HepG2 (cell line): Measurements from ENCODE around the gene HNRNPA1. TPM values are rescaled to one million over a fixed set of nuclear protein-coding genes. Genes with fewer than 3 reads are reported as not detected.

ENCODE experiments used
- ELF4 ChIP-seq: sonication (generic); formaldehyde crosslinking; IDR thresholded peaks from 2 replicates; pipeline ENCODE4 v1.5.0; 2020; ENCODE audit warnings: missing genetic modification reagents, mild to moderate bottlenecking, moderate library complexity, borderline replicate concordance
- FOXO1 ChIP-seq: sonication (generic); formaldehyde crosslinking; IDR thresholded peaks from 2 replicates; pipeline ENCODE4 v1.4.0; 2020; ENCODE audit warnings: missing genetic modification reagents
- GATA4 ChIP-seq: sonication (generic); IDR thresholded peaks from 2 replicates; pipeline ENCODE4 v1.6.1; 2016; ENCODE audit warnings: antibody characterized with exemption, low read depth, borderline replicate concordance
- GTF3A ChIP-seq: sonication (generic); formaldehyde crosslinking; conservative IDR thresholded peaks from 2 replicates; pipeline ENCODE4 v1.4.0; 2020; ENCODE audit warnings: mild to moderate bottlenecking, missing genetic modification reagents
- HNF4G ChIP-seq, 2 experiments: sonication (generic) in 1 of 2; formaldehyde crosslinking in 1 of 2; IDR thresholded peaks; 2 replicates each; pipeline versions ENCODE4 v1.4.0 to v1.6.1; 2011 to 2020; ENCODE audit warnings: borderline replicate concordance in 2 of 2, low read depth in 2 of 2, mild to moderate bottlenecking in 2 of 2, low read length in 1 of 2, missing genetic modification reagents in 1 of 2, moderate library complexity in 1 of 2
- HNRNPH1 ChIP-seq: fragments of 200-400 bp; formaldehyde crosslinking; optimal IDR thresholded peaks from 2 replicates; pipeline ENCODE3; 2017; ENCODE audit warnings: mild to moderate bottlenecking, low read depth, low read length
- HNRNPLL ChIP-seq: fragments of 200-400 bp; formaldehyde crosslinking; IDR thresholded peaks from 2 replicates; pipeline ENCODE4 v1.6.1; 2017; ENCODE audit warnings: mild to moderate bottlenecking, low read depth, low read length; ENCODE audit not compliant: poor library complexity, severe bottlenecking
- KDM2A ChIP-seq: sonication (generic); formaldehyde crosslinking; IDR thresholded peaks from 2 replicates; pipeline ENCODE4 v1.4.0; 2020; ENCODE audit warnings: low read depth, missing genetic modification reagents, borderline replicate concordance
- KLF6 ChIP-seq: IDR thresholded peaks from 2 replicates; pipeline ENCODE4 v1.8.0; 2016; ENCODE audit warnings: missing biosample characterization, missing genetic modification reagents
- MLLT10 ChIP-seq: sonication (generic); formaldehyde crosslinking; IDR thresholded peaks from 2 replicates; pipeline ENCODE4 v1.4.0; 2020; ENCODE audit warnings: missing genetic modification reagents
- SIN3B ChIP-seq: fragments of 150-350 bp; IDR thresholded peaks from 2 replicates; pipeline ENCODE4 v1.6.1; 2014; ENCODE audit warnings: low read length
- SP5 ChIP-seq: IDR thresholded peaks from 2 replicates; pipeline ENCODE4 v1.6.1; 2016; ENCODE audit warnings: low read depth, borderline replicate concordance
- SRSF4 ChIP-seq: fragments of 200-400 bp; formaldehyde crosslinking; IDR thresholded peaks from one replicate; pipeline ENCODE4 v1.6.1; 2018; ENCODE audit warnings: mild to moderate bottlenecking, low read depth, low read length, moderate library complexity; ENCODE audit not compliant: poor library complexity, severe bottlenecking
- ZBTB21 ChIP-seq: sonication (generic); formaldehyde crosslinking; IDR thresholded peaks from 2 replicates; pipeline ENCODE4 v1.4.0; 2020; ENCODE audit warnings: missing genetic modification reagents
- ZFP62 ChIP-seq: sonication (generic); formaldehyde crosslinking; IDR thresholded peaks from 2 replicates; pipeline ENCODE4 v1.4.0; 2020; ENCODE audit warnings: missing genetic modification reagents
- ZNF10 ChIP-seq: sonication (generic); formaldehyde crosslinking; IDR thresholded peaks from 2 replicates; pipeline ENCODE4 v1.4.0; 2020; ENCODE audit warnings: mild to moderate bottlenecking, low read depth, missing genetic modification reagents, borderline replicate concordance
- ZNF136 ChIP-seq: sonication (generic); formaldehyde crosslinking; IDR thresholded peaks from 2 replicates; pipeline ENCODE4 v1.8.1; 2022; ENCODE audit warnings: low read depth, mild to moderate bottlenecking, moderate library complexity, missing genetic modification reagents
- ZNF235 ChIP-seq: sonication (generic); formaldehyde crosslinking; IDR thresholded peaks from 2 replicates; pipeline ENCODE4 v1.8.1; 2023; ENCODE audit warnings: mild to moderate bottlenecking, missing genetic modification reagents, borderline replicate concordance
- ZNF256 ChIP-seq: sonication (generic); formaldehyde crosslinking; conservative IDR thresholded peaks from 2 replicates; pipeline ENCODE4 v1.4.0; 2020; ENCODE audit warnings: missing genetic modification reagents
- ZNF335 ChIP-seq: sonication (generic); formaldehyde crosslinking; IDR thresholded peaks from 2 replicates; pipeline ENCODE4 v1.4.0; 2020; ENCODE audit warnings: missing genetic modification reagents
- ZNF383 ChIP-seq: sonication (generic); formaldehyde crosslinking; IDR thresholded peaks from 2 replicates; pipeline ENCODE4 v1.4.0; 2020; ENCODE audit warnings: missing genetic modification reagents, mild to moderate bottlenecking, borderline replicate concordance
- ZNF468 ChIP-seq: sonication (generic); formaldehyde crosslinking; IDR thresholded peaks from 2 replicates; pipeline ENCODE4 v1.8.0; 2022; ENCODE audit warnings: mild to moderate bottlenecking, moderate library complexity, missing genetic modification reagents
- ZNF564 ChIP-seq: sonication (generic); formaldehyde crosslinking; IDR thresholded peaks from 2 replicates; pipeline ENCODE4 v1.8.1; 2023; ENCODE audit warnings: mild to moderate bottlenecking, missing genetic modification reagents
- polyA plus RNA-seq, 8 experiments: library from polyadenylated mRNA; depleted of rRNA in 3 of 8; stranded (reverse) in 7 of 8; unstranded in 1 of 8; fragments of >200 nt; fragmentation: Illumina TruSeq in 4 of 8; extraction: Trizol in 4 of 8; gene quantifications; 2 replicates each; pipeline versions ENCODE4 v1.2.1 to v1.2.3, GENCODE V29; 2011 to 2016; ENCODE audit warnings: low read depth in 4 of 8, missing spikeins in 1 of 8, mixed read lengths in 1 of 8; ENCODE audit not compliant: insufficient read depth in 1 of 8
- total RNA-seq, 5 experiments: library from RNA; depleted of rRNA; stranded (reverse); fragments of >200 nt; fragmentation: Illumina TruSeq; extraction: Trizol; gene quantifications; 2 replicates each; pipeline ENCODE4 v1.2.3, GENCODE V29; 2016; ENCODE audit warnings: low read depth in 1 of 5
- TF ChIP-seq, protein P1 (sequence below): sonication (generic); formaldehyde crosslinking; IDR thresholded peaks from 2 replicates; pipeline ENCODE4 v1.8.0; 2022; ENCODE audit warnings: mild to moderate bottlenecking, missing genetic modification reagents; ENCODE audit not compliant: insufficient replicate concordance
- TF ChIP-seq, protein P2 (sequence below): sonication (generic); formaldehyde crosslinking; IDR thresholded peaks from 2 replicates; pipeline ENCODE4 v1.8.0; 2022; ENCODE audit warnings: missing genetic modification reagents, mild to moderate bottlenecking, borderline replicate concordance
- TF ChIP-seq, protein P3 (sequence below): IDR thresholded peaks from 2 replicates; pipeline ENCODE4 v1.6.1; 2016; ENCODE audit warnings: low read depth, control low read depth
- TF ChIP-seq, protein P4 (sequence below): sonication (generic); formaldehyde crosslinking; IDR thresholded peaks from 2 replicates; pipeline ENCODE4 v1.4.0; 2020; ENCODE audit warnings: mild to moderate bottlenecking, missing genetic modification reagents

The HNRNPA1 gene
- total and polyA plus RNA-seq, 2 of the 13 experiments (the other 11 are each of a cell fraction or from before 2014, with no cell fraction given) = 535 to 1,820 TPM

DNA sequence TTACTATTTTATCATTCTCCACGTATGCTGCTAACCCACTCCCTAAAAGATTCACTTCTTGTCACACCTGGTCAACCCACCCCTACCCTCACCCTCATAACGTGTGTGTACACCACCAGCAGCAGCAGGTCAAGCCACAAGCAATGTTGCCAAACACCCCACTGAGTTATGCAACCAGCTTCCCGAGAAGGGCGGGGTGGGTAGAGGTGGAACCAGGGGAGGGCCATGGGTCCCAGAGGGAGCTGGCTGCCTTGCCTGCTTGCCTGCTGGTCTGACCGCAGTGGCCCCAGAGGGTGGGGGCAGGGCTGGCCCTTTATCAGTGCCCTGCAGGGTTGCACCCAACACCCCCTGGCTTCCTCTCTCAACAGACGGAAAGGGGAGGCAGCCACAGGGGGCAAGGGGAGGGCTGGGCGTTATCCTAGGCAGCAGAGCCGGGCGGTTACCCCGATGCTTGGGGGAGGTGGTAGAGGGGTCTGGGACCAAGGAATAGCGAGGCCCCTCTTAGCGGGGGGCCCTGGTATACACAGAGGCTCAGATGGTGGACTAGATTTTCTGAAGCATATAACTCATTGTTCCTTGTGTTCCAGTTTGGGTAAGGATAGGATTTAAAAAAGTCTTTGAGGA lies 23.8 kb downstream of the HNRNPA1 start (continued):
- TF ChIP-seq HNRNPLL = no peak
- no peak for TF ChIP-seq SIN3B
- no peak for TF ChIP-seq ZNF235 (CRISPR knock-in tag)
- 0 out of 2 replicates have a peak, but pooled peaks have one; percentile 44 for TF ChIP-seq KLF6 (CRISPR knock-in tag)
- no peak for TF ChIP-seq GATA4
- TF ChIP-seq, protein P1, sequence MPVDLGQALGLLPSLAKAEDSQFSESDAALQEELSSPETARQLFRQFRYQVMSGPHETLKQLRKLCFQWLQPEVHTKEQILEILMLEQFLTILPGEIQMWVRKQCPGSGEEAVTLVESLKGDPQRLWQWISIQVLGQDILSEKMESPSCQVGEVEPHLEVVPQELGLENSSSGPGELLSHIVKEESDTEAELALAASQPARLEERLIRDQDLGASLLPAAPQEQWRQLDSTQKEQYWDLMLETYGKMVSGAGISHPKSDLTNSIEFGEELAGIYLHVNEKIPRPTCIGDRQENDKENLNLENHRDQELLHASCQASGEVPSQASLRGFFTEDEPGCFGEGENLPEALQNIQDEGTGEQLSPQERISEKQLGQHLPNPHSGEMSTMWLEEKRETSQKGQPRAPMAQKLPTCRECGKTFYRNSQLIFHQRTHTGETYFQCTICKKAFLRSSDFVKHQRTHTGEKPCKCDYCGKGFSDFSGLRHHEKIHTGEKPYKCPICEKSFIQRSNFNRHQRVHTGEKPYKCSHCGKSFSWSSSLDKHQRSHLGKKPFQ = no peak
- no peak for TF ChIP-seq MLLT10
- TF ChIP-seq ZFP62 (CRISPR knock-in tag) = no peak
- TF ChIP-seq, protein P2, sequence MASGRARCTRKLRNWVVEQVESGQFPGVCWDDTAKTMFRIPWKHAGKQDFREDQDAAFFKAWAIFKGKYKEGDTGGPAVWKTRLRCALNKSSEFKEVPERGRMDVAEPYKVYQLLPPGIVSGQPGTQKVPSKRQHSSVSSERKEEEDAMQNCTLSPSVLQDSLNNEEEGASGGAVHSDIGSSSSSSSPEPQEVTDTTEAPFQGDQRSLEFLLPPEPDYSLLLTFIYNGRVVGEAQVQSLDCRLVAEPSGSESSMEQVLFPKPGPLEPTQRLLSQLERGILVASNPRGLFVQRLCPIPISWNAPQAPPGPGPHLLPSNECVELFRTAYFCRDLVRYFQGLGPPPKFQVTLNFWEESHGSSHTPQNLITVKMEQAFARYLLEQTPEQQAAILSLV (CRISPR knock-in tag) = no peak
- no peak for TF ChIP-seq HNRNPH1
- no peak for TF ChIP-seq ZNF256 (CRISPR knock-in tag)
- TF ChIP-seq FOXO1 = peak; percentile 74; the same call in 1 of the 2 replicates
- TF ChIP-seq GTF3A = no peak
- peak; percentile 66 for TF ChIP-seq KDM2A
- TF ChIP-seq ZNF335 (CRISPR knock-in tag) = peak; percentile 86
- TF ChIP-seq HNF4G (IDR thresholded peaks at IDR 0.05; ENCODE audit: borderline replicate concordance, low read depth, low read length) = peak; percentile 31; the same call in 1 of the 2 replicates
- TF ChIP-seq HNF4G (CRISPR knock-in tag; IDR thresholded peaks at IDR 0.05; ENCODE audit: borderline replicate concordance, low read depth) = no peak
- TF ChIP-seq ELF4 (CRISPR knock-in tag) = no peak
- peak; percentile 83 for TF ChIP-seq SP5
- TF ChIP-seq ZNF468 (CRISPR knock-in tag) = no peak
- no peak for TF ChIP-seq ZNF10 (CRISPR knock-in tag)
- no peak for TF ChIP-seq ZNF564 (CRISPR knock-in tag)
- TF ChIP-seq, protein P3, sequence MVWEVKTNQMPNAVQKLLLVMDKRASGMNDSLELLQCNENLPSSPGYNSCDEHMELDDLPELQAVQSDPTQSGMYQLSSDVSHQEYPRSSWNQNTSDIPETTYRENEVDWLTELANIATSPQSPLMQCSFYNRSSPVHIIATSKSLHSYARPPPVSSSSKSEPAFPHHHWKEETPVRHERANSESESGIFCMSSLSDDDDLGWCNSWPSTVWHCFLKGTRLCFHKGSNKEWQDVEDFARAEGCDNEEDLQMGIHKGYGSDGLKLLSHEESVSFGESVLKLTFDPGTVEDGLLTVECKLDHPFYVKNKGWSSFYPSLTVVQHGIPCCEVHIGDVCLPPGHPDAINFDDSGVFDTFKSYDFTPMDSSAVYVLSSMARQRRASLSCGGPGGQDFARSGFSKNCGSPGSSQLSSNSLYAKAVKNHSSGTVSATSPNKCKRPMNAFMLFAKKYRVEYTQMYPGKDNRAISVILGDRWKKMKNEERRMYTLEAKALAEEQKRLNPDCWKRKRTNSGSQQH = no peak
- TF ChIP-seq ZNF136 (CRISPR knock-in tag) = no peak
- TF ChIP-seq ZBTB21 (CRISPR knock-in tag) = no peak
- no peak for TF ChIP-seq SRSF4
- TF ChIP-seq ZNF383 (CRISPR knock-in tag) = no peak
- TF ChIP-seq, protein P4, sequence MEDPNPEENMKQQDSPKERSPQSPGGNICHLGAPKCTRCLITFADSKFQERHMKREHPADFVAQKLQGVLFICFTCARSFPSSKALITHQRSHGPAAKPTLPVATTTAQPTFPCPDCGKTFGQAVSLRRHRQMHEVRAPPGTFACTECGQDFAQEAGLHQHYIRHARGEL = no peak
